ENCODE data around the gene EMP2. TPM values are rescaled to one million over a fixed set of nuclear protein-coding genes. Genes with fewer than 3 reads are reported as not detected.

Gene EMP2
- total RNA-seq, 2 donors from 2014 or later, result 19.0 to 20.7 TPM

GRCh38 chr16:10577305-10578202 is 2.8 kb downstream of the EMP2 start:
- Histone ChIP-seq H3K9me3 (ENCODE audit: control insufficient read depth, low read length) (no peaks in the 10 kb centered on the region), H3K9ac (ENCODE audit: extremely low read depth, low read length, poor library complexity, severe bottlenecking) (no peak overlapping the region), H3K36me3 (ENCODE audit: control insufficient read depth, insufficient read depth, low read length) (no peaks in the 10 kb centered on the region), H3K27me3 (ENCODE audit: control insufficient read depth, insufficient read depth, low read length, poor library complexity, severe bottlenecking) (no peaks in the 10 kb centered on the region), H3K4me1 (ENCODE audit: control insufficient read depth, insufficient read depth, low read length) (no peaks in the 10 kb centered on the region), H3K27ac (ENCODE audit: low read depth, low read length) (no peak overlapping the region), H3K4me3 (ENCODE audit: low read length) (no peak overlapping the region)
- Mint-ChIP-seq H3K4me3 (no peak overlapping the region), H3K27me3 (ENCODE audit: insufficient read depth) (peaks cover 11% of the 10 kb centered on the region), H3K4me1 (peaks cover 25% of the 10 kb centered on the region), H3K36me3 (ENCODE audit: low read depth) (no peaks in the 10 kb centered on the region), H3K9me3 (no peaks in the 10 kb centered on the region), H3K27ac (no peak overlapping the region)
- no peak for TF ChIP-seq CTCF (conservative IDR thresholded peaks at IDR 0.05)
- 80 to 87% methylated on average over 4 to 17 of the region's 17 CpGs for WGBS, 2 experiments (ENCODE audit: insufficient coverage in 1 of 2, insufficient read length in 1 of 2)
- DNase-seq, result peak; percentile 65

- no peaks in the 10 kb centered on the region for H3K4me1 ChIP-seq (ENCODE audit: control insufficient read depth, insufficient read depth, low read length)
- DNase-seq, result no peak
- peaks cover 11% of the 10 kb centered on the region for H3K27me3 Mint-ChIP-seq (ENCODE audit: insufficient read depth)
- no peaks in the 10 kb centered on the region for H3K36me3 Mint-ChIP-seq (ENCODE audit: low read depth)
- no peak overlapping the region for H3K4me3 ChIP-seq (ENCODE audit: low read length)
- H3K4me3 Mint-ChIP-seq, result no peak overlapping the region
- WGBS, 2 experiments (ENCODE audit: insufficient coverage in 1 of 2, insufficient read length in 1 of 2), result 82 to 85% methylated on average over 16 to 17 of the region's 17 CpGs
- no peaks in the 10 kb centered on the region for H3K9me3 Mint-ChIP-seq
- H3K9ac ChIP-seq (ENCODE audit: extremely low read depth, low read length, poor library complexity, severe bottlenecking), result no peak overlapping the region
- H3K27ac ChIP-seq (ENCODE audit: low read depth, low read length), result no peak overlapping the region
- H3K4me1 Mint-ChIP-seq, result peaks cover 23% of the 10 kb centered on the region
- TF ChIP-seq CTCF (conservative IDR thresholded peaks at IDR 0.05), result no peak
- H3K27ac Mint-ChIP-seq, result no peak overlapping the region
- no peaks in the 10 kb centered on the region for H3K27me3 ChIP-seq (ENCODE audit: control insufficient read depth, insufficient read depth, low read length, poor library complexity, severe bottlenecking)
- no peaks in the 10 kb centered on the region for H3K9me3 ChIP-seq (ENCODE audit: control insufficient read depth, low read length)
- H3K36me3 ChIP-seq (ENCODE audit: control insufficient read depth, insufficient read depth, low read length), result no peaks in the 10 kb centered on the region
Measured at GRCh38 chr16:10576390-10577304, 3.8 kb downstream of the EMP2 start.

- Mint-ChIP-seq H3K36me3 (ENCODE audit: low read depth) (no peaks in the 10 kb centered on the region), H3K9me3 (no peaks in the 10 kb centered on the region), H3K27ac (no peak overlapping the region), H3K4me1 (peaks cover 22% of the 10 kb centered on the region), H3K27me3 (ENCODE audit: insufficient read depth) (peaks cover 11% of the 10 kb centered on the region), H3K4me3 (no peak overlapping the region)
- no peaks in the 10 kb centered on the region for H3K36me3 ChIP-seq (ENCODE audit: control insufficient read depth, insufficient read depth, low read length)
- no peak overlapping the region for H3K4me3 ChIP-seq (ENCODE audit: low read length)
- H3K27ac ChIP-seq (ENCODE audit: low read depth, low read length), result no peak overlapping the region
- no peaks in the 10 kb centered on the region for H3K4me1 ChIP-seq (ENCODE audit: control insufficient read depth, insufficient read depth, low read length)
- no peak for DNase-seq
- no peaks in the 10 kb centered on the region for H3K9me3 ChIP-seq (ENCODE audit: control insufficient read depth, low read length)
- 76 to 93% methylated on average over 2 to 4 of the region's 4 CpGs for WGBS, 2 experiments (ENCODE audit: insufficient coverage in 1 of 2, insufficient read length in 1 of 2)
- no peak for TF ChIP-seq CTCF (conservative IDR thresholded peaks at IDR 0.05)
- no peaks in the 10 kb centered on the region for H3K27me3 ChIP-seq (ENCODE audit: control insufficient read depth, insufficient read depth, low read length, poor library complexity, severe bottlenecking)
- no peak overlapping the region for H3K9ac ChIP-seq (ENCODE audit: extremely low read depth, low read length, poor library complexity, severe bottlenecking)
Measured at GRCh38 chr16:10575506-10576130, 4.8 kb downstream of the EMP2 start.
